SKM-1 treated with dmso at 0.1 percent for 144 hours (cell line): ENCODE measurements around the gene BMPR2.
"Not testable (repeated sequence)": the region's sequence is repeated elsewhere in the genome, so short reads cannot be mapped to it uniquely, and the experiment has no call there.

Experiments
- DNase-seq: peaks from one replicate; lab custom pipeline; 2025; ENCODE audit not compliant: unreplicated experiment; lab: John Stamatoyannopoulos, UW

The BMPR2 gene

DNA sequence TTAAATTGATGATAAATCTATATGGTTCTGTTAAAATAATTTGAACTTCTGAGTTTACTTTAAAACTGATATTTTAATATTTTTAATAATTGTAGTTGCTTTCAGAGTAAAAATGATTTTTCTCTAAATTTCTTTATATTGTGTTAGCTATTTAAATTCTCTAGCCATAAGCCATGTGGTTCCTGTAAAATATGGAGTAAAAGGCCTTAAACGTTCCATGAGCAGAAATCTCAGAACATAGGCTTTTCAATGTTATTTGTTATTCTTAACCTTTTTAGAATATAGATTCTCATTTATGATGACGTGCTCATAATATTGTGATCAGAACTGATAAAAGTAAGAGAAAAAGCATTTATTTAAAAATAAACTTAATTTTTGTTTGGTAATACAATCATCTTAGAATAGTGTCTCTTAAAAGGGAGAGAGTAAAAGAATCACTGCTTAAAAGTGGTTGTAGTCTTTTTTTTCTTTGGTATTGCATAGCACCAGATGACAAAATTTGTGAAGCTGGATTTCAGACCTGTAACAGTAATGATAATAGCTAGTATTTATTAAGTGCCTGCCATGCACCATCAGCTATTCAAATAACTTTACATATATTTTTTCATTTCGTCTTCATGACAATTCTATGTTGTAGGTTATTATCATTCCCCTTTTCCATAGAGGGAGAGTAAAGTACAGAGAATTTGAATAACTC lies 2.7 kb downstream of the BMPR2 start:
- no peak for DNase-seq

DNA sequence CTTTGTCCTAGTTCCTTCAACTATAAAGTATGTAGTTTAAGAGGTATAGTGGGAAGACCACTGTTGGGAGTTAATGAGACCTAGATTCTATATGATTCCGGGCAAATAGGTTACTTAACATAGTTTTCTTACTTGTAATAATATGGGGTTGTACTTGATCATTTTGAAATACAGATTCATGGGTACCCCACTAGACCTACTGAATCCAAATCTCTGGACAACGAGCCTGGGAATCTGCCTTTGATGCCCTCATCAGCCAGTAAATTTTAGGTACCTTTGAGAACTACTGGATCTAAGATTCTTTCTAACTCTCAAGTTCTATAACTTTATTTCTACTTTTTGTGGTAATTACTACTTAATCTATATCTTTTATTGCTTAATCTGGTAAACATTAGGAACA lies 6.6 kb downstream of the BMPR2 start:
- DNase-seq = no peak

DNA sequence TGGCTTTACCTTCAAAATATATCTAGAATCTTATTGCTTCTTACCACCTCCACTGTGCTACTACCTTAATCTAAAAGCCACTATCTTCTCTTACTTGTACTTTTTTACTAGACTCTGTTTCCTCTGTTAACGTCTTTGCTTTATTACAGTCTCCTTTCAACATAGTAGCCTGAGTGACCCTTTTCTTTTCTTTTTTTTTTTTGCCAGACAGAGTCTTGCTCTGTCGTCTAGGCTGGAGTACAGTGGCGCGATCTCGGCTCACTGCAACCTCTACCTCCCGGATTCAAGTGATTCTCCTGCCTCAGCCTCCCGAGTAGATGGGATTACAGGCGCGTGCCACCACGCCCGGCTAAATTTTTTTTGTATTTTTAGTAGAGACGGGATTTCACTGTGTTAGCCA lies 10.4 kb downstream of the BMPR2 start:
- not testable (repeated sequence) for DNase-seq

DNA sequence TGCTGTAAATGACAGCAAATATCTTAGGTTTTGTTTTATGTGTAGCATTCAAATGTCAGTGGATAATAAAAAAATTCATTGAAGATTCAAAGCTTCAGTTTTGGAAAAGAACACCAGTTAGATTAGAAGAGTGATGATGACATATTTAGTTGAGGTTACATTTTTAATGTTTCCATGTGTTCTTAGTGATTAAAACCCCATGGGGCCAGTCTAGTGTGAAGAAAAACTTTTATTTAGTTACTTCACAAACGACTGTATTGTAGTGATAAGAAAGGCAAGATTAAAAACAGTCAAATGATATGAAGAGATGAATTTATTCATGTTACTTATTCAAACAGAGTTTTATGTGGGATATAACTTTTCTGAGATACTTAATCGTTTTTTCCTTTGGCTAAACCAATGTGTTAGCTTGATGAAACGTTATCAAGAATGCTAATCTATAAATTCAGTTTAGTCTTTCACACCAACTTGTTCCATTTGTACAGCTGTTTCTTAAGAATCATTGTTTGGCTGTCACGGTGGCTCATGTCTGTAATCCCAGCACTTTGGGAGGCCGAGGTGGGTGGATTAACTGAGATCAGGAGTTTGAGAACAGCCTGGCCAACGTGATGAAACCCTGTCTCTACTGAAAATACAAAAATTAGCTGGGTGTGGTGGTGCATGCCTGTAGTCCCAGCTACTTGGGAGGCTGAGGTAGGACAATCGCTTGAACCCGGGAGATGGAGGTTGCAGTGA lies 11.6 kb downstream of the BMPR2 start:
- DNase-seq = no peak

DNA sequence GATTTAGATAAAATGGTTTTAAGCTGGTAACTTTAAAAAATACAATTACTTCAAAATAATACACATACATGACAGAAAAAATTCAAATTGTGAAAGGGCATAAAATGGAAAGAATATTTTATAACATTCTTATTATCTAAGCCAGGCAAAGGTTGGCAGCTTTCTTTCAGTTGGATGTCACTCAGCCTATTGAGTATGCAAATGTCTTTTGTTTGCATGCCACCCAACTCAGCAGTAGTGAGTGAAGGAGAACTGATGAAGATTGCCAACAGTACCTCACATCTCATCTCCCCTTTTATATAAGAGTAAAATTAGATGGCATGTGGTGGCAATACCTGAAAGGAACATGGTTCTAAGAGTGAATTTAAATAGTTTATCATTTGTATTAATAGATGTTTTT lies 24.8 kb downstream of the BMPR2 start:
- DNase-seq = no peak

DNA sequence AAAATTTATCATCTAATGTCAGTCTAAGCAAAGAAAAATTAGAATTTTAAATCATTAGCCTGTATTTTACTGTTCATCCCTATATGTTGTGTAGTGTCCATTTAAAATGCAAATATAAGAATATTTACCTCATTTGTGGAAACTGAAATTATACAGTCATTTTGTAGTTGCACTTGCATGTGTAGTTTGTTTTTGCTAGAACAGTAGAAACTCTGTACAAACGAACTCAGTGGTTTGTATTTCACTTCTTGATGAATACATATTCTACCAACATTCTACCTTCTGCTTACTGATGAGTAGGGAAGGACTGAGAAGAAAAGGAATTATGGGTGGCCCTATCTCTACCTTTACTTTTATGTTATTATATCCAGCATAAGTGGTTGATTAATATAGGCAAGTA lies 29.7 kb downstream of the BMPR2 start:
- DNase-seq = no peak

DNA sequence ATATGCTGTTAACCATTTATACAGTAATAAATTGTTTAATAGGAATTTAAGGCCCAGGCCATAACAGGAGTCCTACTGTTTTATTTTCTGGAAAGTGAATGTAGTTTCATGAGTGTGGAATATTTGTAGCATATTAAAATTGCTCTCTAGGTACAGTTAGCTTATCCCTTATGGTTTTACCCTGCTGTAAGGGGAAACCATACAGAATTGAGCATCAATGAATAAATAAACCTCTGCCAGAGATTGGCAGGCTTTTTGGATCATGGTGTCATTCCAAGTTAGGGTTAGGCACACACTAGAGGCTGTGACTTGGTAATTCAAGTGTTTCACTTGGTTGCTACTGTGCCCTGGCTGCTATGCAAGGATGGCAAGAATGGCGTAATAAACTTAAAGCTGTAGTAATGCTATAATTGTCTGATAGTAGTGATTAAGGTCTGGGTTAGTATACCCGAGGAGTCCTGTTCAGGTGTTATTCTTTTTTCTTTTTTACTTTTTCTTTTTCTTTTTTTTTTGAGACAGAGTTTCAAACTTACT lies 30.4 kb downstream of the BMPR2 start:
- no peak for DNase-seq

DNA sequence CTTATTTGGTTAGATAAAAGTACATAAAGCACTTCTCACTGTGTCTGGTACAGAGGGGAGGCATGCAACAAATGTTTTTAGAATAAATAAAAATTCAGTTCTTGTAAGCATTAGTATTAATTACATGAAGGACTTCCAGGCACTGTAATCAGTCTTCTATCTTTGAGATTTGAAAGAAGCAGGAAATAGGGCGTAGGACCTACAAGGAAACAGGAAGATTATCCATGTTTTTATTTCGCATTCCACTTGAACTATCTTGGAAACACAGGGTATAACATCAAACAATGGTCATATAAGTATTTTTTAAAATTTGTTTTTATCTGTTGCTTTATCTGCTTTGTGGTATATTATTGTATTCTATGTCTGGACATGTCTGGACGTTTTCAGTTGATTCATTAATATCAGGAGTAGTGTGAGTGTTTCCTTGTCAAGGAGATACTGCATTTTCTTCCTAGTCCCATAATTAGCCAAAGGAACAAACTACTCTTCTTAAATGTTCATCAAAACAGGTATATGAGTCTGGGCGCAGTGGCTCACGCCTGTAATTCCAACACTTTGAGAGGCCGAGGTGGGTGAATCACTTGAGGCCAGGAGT lies 32.5 kb downstream of the BMPR2 start:
- DNase-seq = no peak

DNA sequence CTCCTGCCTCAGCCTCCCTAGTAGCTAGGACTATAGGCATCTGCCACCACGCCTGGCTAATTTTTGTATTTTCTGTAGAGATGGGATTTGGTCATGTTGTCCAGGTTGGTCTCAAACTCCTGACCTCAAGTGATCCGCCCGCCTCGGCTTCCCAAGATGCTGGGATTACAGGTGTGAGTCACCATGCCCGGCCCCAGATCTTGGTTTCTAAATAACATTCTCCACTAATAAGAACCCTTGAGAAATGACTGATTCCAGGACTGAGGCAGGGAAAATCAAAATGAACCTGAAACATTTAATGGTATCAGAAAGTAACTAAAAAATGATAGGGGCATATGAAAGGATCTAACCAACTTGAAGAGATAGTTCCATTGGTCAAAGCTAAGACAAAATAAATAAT lies 34.0 kb downstream of the BMPR2 start:
- no peak for DNase-seq

DNA sequence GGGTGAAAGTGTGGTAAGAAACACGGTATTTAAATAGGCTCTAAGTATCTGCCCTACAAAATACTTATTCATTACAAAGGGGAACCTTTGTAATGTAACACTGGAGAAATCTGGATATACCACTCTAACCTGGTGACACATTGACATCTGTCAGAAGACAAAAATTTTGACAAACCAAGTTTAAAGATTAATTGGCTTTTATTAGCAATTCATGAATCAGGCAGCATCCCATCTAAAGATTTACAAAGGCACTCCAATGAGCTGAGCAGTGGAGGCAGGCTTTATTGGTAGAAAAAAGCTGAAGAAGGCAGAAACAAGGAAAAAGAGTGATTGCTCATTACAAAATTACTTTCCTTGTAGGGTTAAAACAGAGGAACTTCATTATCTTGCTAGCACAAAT lies 35.0 kb downstream of the BMPR2 start:
- no peak for DNase-seq

DNA sequence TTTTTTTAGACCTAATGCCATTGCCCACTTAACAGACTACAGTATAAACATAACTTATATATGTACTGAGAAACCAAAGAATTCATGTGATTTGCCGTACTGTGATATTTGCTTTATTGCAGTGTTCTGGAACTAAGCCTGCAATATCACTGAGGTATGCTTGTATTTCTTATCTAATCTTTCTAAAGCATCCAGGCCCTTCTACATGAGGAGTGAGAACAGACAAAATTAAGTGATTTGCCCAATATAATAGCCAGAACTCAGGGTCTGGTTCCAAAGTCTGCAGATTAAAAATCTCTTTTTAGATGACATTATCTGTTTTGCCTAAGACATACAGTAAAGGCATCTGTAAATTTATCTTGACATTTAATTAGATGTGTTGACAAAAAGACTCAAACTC lies 41.9 kb downstream of the BMPR2 start:
- no peak for DNase-seq

DNA sequence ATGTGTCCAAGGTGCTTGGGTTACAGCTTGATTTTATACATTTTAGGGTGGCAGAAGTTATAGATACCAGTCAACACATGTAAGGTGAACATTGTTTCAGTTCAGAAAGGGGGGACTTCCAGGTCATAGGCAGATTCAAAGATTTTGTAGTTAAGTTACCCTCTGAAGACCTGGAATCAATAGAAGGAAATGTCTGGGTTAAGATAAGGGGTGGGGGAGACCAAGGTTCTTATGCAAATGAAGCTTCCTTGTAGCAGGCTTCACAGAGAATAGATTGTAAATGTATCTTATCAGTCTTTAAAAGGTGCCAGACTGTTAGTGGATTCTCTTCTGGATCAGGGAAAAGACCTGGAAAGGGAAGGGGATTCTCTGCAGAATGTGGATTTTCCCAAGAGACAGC lies 42.4 kb downstream of the BMPR2 start:
- no peak for DNase-seq

DNA sequence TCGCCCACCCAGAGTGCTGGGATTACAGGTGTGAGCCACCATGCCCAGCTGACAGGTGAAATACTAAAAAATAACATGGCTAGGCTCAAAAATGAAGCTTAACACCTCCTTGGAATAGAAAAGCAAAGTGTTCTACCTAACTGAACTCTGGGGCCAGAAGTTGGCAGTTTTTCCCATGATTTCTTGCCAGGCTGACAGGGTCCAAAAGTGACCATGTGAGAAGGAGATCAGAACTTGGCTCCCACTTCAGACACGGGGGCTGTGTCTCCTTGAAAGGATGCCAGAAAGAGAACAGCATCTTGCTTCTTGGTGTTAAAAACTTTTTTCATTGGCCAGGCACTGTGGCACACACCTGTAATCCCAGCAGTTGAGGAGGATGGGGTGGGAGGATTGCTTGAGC lies 47.0 kb downstream of the BMPR2 start:
- no peak for DNase-seq

DNA sequence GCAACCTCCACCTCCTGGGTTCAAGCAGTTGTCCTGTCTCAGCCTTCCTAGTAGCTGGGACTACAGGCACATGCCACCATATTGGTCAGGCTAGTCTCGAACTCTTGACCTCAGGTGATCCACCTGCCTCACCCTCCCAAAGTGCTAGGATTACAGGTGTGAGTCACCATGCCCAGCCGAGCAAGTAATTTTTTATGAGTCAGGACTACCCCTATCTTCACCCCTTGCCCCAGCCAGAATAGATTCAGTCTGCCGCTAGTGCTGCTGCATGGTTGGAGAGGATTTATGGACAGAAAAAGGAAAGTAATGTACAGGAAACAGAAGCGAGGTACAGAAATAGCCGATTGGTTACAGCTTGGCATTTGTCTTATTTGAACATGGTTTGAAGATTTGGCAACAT lies 48.9 kb downstream of the BMPR2 start:
- no peak for DNase-seq

DNA sequence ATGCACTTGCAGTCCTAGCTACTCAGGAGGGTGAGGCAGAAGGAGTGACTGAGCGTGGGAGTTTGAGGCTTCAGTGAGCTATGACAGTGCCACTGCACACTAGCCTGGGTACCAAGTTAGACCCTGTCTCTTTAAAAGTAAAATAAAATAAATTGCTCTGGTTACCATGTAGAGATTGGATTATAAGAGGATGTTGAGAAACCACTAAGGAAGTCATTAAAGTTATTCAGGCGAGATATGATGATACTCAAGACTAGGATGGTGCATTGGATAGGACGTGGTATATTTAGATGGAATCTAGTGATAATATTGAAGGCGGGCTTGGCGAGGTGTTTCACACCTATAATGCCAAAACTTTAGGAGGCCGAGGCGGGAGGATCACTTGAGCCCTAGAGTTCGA lies 50.6 kb downstream of the BMPR2 start:
- DNase-seq = no peak

DNA sequence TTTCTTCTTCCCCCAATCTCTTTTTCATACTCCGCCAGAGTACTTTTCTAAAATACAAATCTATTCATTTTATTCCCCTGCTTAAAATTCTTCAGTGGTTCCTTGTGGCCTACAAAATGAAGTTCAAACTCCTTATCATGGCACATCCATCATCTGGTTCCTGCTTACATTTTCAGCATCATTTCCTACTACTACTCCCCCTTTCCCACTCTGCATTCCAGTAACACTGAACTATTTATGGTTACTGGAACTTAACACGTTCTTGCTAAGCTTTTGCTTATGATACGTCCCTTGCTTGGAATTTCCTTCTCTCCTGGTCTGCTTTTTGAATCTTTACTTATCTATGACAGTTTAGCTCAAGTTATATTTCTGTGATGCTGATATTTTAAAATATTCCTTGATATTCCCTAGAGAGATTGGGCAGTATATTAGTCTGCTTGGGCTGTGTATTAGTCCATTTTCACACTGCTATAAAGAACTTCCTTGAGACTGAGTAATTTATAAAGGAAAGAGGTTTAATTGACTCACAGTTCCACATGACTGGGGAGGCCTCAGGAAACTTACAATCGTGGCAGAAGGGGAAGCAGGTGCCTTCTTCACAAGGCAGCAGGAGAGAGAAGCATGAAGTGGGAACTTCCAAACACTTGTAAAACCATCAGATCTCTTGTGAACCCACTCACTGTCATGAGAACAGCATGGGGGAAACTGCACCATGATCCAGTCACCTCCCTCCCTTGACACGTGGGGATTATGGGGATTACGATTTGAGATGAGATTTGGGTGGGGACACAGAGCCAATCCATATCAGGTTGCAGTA lies 53.2 kb downstream of the BMPR2 start:
- no peak for DNase-seq

DNA sequence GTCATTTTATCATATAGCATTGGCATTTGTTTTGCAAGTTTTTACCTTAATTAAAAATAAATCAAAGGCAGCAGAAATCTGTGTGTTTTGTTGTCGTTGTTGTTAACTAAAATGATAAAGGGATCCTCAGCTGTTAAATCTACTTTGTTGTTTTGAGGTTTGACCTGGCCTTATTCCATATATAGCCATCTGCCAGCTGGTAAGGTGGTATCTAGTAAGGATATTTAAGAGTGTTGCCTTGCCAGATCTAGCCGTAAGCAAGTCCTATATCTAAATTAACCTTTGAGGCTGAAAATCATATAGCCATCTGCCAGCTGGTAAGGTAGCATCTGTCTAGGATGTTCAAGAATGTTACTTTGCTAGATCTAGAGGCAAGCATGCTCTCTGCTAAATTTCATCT lies 56.6 kb downstream of the BMPR2 start:
- DNase-seq = no peak

DNA sequence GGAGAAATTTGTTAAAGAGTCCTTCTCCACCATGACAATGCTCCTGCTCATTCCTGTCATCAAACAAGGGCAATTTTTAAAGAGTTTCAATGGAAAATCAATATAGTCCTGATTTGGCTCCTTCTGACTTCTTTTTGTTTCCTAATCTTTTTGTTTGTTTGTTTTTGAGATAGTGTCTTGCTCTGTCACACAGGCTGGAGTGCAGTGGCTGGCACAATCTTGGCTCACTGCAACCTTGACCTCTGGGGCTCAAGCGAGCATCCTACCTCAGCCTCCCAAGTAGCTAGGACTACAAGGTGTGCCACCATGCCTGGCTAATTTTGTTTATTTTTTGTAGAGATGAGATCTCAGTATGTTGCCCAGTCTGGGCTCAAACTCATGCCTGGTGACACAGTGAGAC lies 58.3 kb downstream of the BMPR2 start:
- no peak for DNase-seq

DNA sequence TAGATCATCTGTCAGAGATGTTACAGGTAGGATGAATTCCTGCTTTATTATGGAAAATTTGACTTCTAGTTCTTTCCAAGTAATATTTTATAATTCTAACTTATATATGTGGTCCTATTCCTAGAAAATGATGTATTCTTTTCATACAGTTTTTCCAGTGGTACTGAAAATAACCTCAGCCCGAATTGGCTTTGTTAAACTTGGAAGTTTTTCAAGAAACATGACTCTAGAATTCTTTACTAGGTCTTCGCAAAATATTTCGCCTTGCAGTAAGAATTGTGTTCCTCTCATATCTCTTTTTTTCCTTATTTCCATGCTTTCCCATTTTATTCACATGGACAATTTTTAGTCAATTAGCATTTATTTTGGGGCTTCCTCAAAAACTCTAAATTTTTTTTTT lies 60.5 kb downstream of the BMPR2 start:
- DNase-seq = no peak

DNA sequence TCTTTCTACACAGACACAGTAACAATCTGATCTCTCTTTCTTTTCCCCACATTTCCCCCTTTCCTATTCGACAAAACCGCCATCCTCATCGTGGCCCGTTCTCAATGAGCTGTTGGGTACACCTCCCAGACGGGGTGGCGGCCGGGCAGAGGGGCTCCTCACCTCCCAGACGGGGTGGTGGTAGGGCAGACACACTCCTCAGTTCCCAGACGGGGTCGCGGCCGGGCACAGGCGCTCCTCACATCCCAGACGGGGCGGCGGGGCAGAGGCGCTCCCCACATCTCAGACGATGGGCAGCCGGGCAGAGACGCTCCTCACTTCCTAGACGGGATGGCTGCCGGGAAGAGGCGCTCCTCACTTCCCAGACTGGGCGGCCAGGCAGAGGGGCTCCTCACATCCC lies 64.0 kb downstream of the BMPR2 start:
- DNase-seq = not testable (repeated sequence)

DNA sequence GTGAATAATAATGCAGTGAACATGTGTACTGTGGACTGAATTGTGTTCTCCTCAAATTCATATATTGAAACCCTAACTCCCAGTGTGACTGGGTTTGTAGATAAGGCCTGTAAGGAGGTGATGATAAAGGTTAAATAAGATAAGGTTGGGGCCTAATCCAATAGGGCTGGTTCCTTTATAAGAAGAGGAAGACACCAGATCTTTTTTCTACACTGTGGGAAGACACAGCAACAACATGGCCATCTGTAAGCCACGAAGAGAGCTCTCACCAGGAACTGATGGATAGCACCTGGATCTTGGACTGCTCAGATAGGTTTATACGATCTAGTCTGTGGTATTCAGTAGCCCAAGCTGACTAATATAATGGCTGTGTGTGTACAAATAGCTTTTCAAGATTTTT lies 66.8 kb downstream of the BMPR2 start:
- DNase-seq = no peak
